ENCODE results near the gene RAG1. TPM values are rescaled to one million over a fixed set of nuclear protein-coding genes. Genes with fewer than 3 reads are reported as not detected.

RAG1 gene
- total and polyA plus RNA-seq, 4 donors = 0.08 to 2.3 (median 0.63) TPM

- ATAC-seq (ENCODE audit: insufficient read depth, low FRiP score) = no peak
- H3K9ac ChIP-seq (ENCODE audit: insufficient read depth in 1 of 2, low read length in 2 of 2) = no peak overlapping the region
Measured at GRCh38 chr11:36590513-36590912, 22.7 kb downstream of the RAG1 start.

GRCh38 chr11:36591433-36591832 is 23.6 kb downstream of the RAG1 start:
- TF ChIP-seq CTCF (IDR thresholded peaks at IDR 0.05; ENCODE audit: control extremely low read depth, extremely low read depth) = no peak
- Histone ChIP-seq H3K4me3 (no peak overlapping the region), H3K9ac (ENCODE audit: insufficient read depth in 1 of 2, low read length in 2 of 2) (no peak overlapping the region), H3K27ac (ENCODE audit: low read depth in 1 of 2, low read length in 1 of 2) (no peak overlapping the region), H3K9me3 (ENCODE audit: control insufficient read depth in 4 of 4, insufficient read depth in 3 of 4, low read length in 3 of 4) (no peaks in the 10 kb centered on the region), H3K4me1 (ENCODE audit: control insufficient read depth in 5 of 5, insufficient read depth in 5 of 5, low read length in 5 of 5) (peaks cover 0 to 7% (median 2%) of the 10 kb centered on the region in 5 donors), H3K27me3 (ENCODE audit: control insufficient read depth in 3 of 3, insufficient read depth in 3 of 3, low read length in 2 of 3) (peaks cover 0 to 26% (median 24%) of the 10 kb centered on the region in 3 donors), H3K36me3 (ENCODE audit: control insufficient read depth in 4 of 4, insufficient read depth in 4 of 4, low read length in 4 of 4) (no peaks in the 10 kb centered on the region)
- ATAC-seq (ENCODE audit: insufficient read depth, low FRiP score) (no peak), DNase-seq (no peak)
- WGBS, 2 donors = 43 to 74% methylated on average over 1 of the region's 1 CpG

More at GRCh38 chr11:36590513-36590912, 22.7 kb downstream of the RAG1 start:
- H3K9me3 ChIP-seq (ENCODE audit: control insufficient read depth in 4 of 4, insufficient read depth in 3 of 4, low read length in 3 of 4) = no peaks in the 10 kb centered on the region
- TF ChIP-seq CTCF (IDR thresholded peaks at IDR 0.05; ENCODE audit: control extremely low read depth, extremely low read depth) = no peak
- peaks cover 0 to 4% (median 2%) of the 10 kb centered on the region in 5 donors for H3K4me1 ChIP-seq (ENCODE audit: control insufficient read depth in 5 of 5, insufficient read depth in 5 of 5, low read length in 5 of 5)
- peaks cover 0 to 26% (median 24%) of the 10 kb centered on the region in 3 donors for H3K27me3 ChIP-seq (ENCODE audit: control insufficient read depth in 3 of 3, insufficient read depth in 3 of 3, low read length in 2 of 3)
- H3K4me3 ChIP-seq = no peak overlapping the region
- H3K27ac ChIP-seq (ENCODE audit: low read depth in 1 of 2, low read length in 1 of 2) = no peak overlapping the region
- H3K36me3 ChIP-seq (ENCODE audit: control insufficient read depth in 4 of 4, insufficient read depth in 4 of 4, low read length in 4 of 4) = no peaks in the 10 kb centered on the region
- WGBS, 2 donors = 57 to 70% methylated on average over 4 of the region's 4 CpGs
- no peak for DNase-seq

- Histone ChIP-seq H3K4me1 (ENCODE audit: control insufficient read depth in 5 of 5, insufficient read depth in 5 of 5, low read length in 5 of 5) (peaks cover 0 to 7% (median 2%) of the 10 kb centered on the region in 5 donors), H3K27ac (ENCODE audit: low read depth in 1 of 2, low read length in 1 of 2) (peak within 1 kb of the TSS; percentile 27 to 82), H3K27me3 (ENCODE audit: control insufficient read depth in 3 of 3, insufficient read depth in 3 of 3, low read length in 2 of 3) (peaks cover 0 to 16% (median 13%) of the 10 kb centered on the region in 3 donors), H3K9me3 (ENCODE audit: control insufficient read depth in 4 of 4, insufficient read depth in 3 of 4, low read length in 3 of 4) (no peaks in the 10 kb centered on the region), H3K36me3 (ENCODE audit: control insufficient read depth in 4 of 4, insufficient read depth in 4 of 4, low read length in 4 of 4) (no peaks in the 10 kb centered on the region), H3K4me3 (peak within 1 kb of the TSS; percentile 82), H3K9ac (ENCODE audit: insufficient read depth in 1 of 2, low read length in 2 of 2) (peak within 1 kb of the TSS; percentile 53 to 86)
- no peak for TF ChIP-seq CTCF (IDR thresholded peaks at IDR 0.05; ENCODE audit: control extremely low read depth, extremely low read depth)
- 0 to 1% methylated on average over 29 of the region's 29 CpGs for WGBS, 2 donors
- DNase-seq (peak; percentile 74 to 98 (median 96)), ATAC-seq (ENCODE audit: insufficient read depth, low FRiP score) (peak; percentile 100)
Measured at GRCh38 chr11:36594316-36594989, 26.6 kb downstream of the RAG1 start, which contains the start of gene IFTAP. Gene IFTAP (plus strand): TSS chr11:36594502. CDS start chr11:36610104, 15,602 bp downstream.
